Uterus (tissue), 2 donors: ENCODE results near the gene KMT2E.

Experiments used
- CTCF ChIP-seq, 4 experiments: fragments of 200-600 bp in 2 of 4; fragments of 450-650 bp in 2 of 4; sonication (generic) in 2 of 4; IDR thresholded peaks; one replicate each; pipeline ENCODE4 v1.5.1; 2016 to 2019; ENCODE audit warnings: antibody characterized with exemption in 4 of 4, mild to moderate bottlenecking in 2 of 4, moderate library complexity in 1 of 4
- POLR2A ChIP-seq, 2 donors: fragments of 450-650 bp; IDR thresholded peaks; one replicate each; pipeline ENCODE4 v1.6.1; 2016; ENCODE audit warnings: antibody characterized with exemption in 2 of 2, mild to moderate bottlenecking in 1 of 2, moderate library complexity in 1 of 2

- no peak for TF ChIP-seq POLR2A (IDR thresholded peaks at IDR 0.05)
- no peak for TF ChIP-seq CTCF (IDR thresholded peaks at IDR 0.05)
Measured at GRCh38 chr7:105015390-105015965, 1.5 kb downstream of the KMT2E start.
